GM12878 (cell line): Measurements from ENCODE around the gene TNFSF12. TPM values are rescaled to one million over a fixed set of nuclear protein-coding genes. Genes with fewer than 3 reads are reported as not detected.

Source experiments
- ATAC-seq: fragments of 200-7000 bp; cut with Tn5 transposase; 3 replicates; pipeline ENCODE4 v1.9.1; 2020; ENCODE audit warnings: mild to moderate bottlenecking, moderate library complexity
- BruUV-seq: library from RNA; stranded (reverse); fragments of 400-500 nt; replicated peaks from 2 replicates; lab custom pipeline; 2021; lab: Mats Ljungman, UMichigan
- CTCF ChIA-PET: fragments of 300-600 bp; sonication (Branson Sonifier 250); formaldehyde crosslinking; extraction: SDS; loops from one replicate; lab custom pipeline; 2021; ENCODE audit warnings: inconsistent platforms; lab: Yijun Ruan, JAX
- POLR2A ChIA-PET: fragments of 350-600 bp; formaldehyde crosslinking; extraction: SDS; loops from one replicate; lab custom pipeline; 2021; ENCODE audit warnings: inconsistent platforms; lab: Charles Lee
- RAD21 ChIA-PET: fragments of 300-600 bp; sonication (Branson Sonifier 250); formaldehyde crosslinking; loops from one replicate; lab custom pipeline; 2023; ENCODE audit warnings: antibody characterized with exemption; ENCODE audit not compliant: unreplicated experiment; lab: Charles Lee
- SMC1A ChIA-PET: fragments of 300-600 bp; sonication (Branson Sonifier 250); formaldehyde crosslinking; loops from one replicate; lab custom pipeline; 2023; ENCODE audit not compliant: unreplicated experiment, uncharacterized antibody; lab: Charles Lee
- DNase-seq: peaks from one replicate; pipeline ENCODE4 v3.0.0-alpha.2; 2011; ENCODE audit warnings: low read depth, low spot score
- FAIRE-seq: peaks from 3 replicates; lab custom pipeline; 2011; peaks lifted over from hg19 to GRCh38; lab: Jason Lieb, UNC
- H2AFZ ChIP-seq: 2 replicates; pipeline ENCODE4 v1.6.0; 2011; ENCODE audit warnings: low read depth, low read length, control low read depth; ENCODE audit not compliant: control insufficient read depth
- H3K27ac ChIP-seq: 2 replicates; pipeline ENCODE4 v1.5.1; 2011; ENCODE audit warnings: control low read depth; ENCODE audit not compliant: control insufficient read depth, insufficient read depth
- H3K27me3 ChIP-seq, 2 experiments: replicated peaks in 1 of 2; 2 replicates each; pipeline versions ENCODE4 v1.6.0 to v1.6.1; 2011; ENCODE audit warnings: low read length in 1 of 2; ENCODE audit not compliant: control insufficient read depth in 2 of 2, insufficient read depth in 2 of 2
- H3K36me3 ChIP-seq, 2 experiments: 2 replicates each; pipeline ENCODE4 v1.5.1; 2011; ENCODE audit warnings: low read length in 1 of 2; ENCODE audit not compliant: control insufficient read depth in 2 of 2, insufficient read depth in 2 of 2
- H3K4me1 ChIP-seq: 2 replicates; pipeline ENCODE4 v1.6.1; 2011; ENCODE audit warnings: mild to moderate bottlenecking, low read length, moderate library complexity, mixed read lengths; ENCODE audit not compliant: control insufficient read depth, insufficient read depth
- H3K4me2 ChIP-seq: 2 replicates; pipeline ENCODE4 v1.6.0; 2011; ENCODE audit warnings: control low read depth; ENCODE audit not compliant: control insufficient read depth, insufficient read depth
- H3K4me3 ChIP-seq: fragments of 200-600 bp; sonication (generic); 2 replicates; pipeline ENCODE4 v1.5.1; 2016
- H3K79me2 ChIP-seq: 2 replicates; pipeline ENCODE4 v1.6.0; 2011; ENCODE audit warnings: low read length; ENCODE audit not compliant: control insufficient read depth, insufficient read depth
- H3K9ac ChIP-seq: 2 replicates; pipeline ENCODE4 v1.8.0; 2011; ENCODE audit warnings: low read length, control low read depth, mixed read lengths; ENCODE audit not compliant: control insufficient read depth, insufficient read depth
- H3K9me3 ChIP-seq: replicated peaks from 3 replicates; pipeline ENCODE4 v1.5.1; 2011; ENCODE audit warnings: mild to moderate bottlenecking, low read length; ENCODE audit not compliant: control insufficient read depth, insufficient read depth
- H4K20me1 ChIP-seq: 2 replicates; pipeline ENCODE4 v1.6.0; 2011; ENCODE audit not compliant: control insufficient read depth, insufficient read depth
- BCL3 ChIP-seq: IDR thresholded peaks from 2 replicates; pipeline ENCODE4 v1.6.1; 2011; ENCODE audit warnings: borderline replicate concordance, low read depth, mild to moderate bottlenecking, moderate library complexity, low read length; ENCODE audit not compliant: insufficient read depth, poor library complexity, severe bottlenecking
- DPF2 ChIP-seq: fragments of 450-650 bp; IDR thresholded peaks from 2 replicates; pipeline ENCODE4 v1.6.1; 2017; ENCODE audit warnings: mild to moderate bottlenecking
- JUND ChIP-seq: IDR thresholded peaks from 2 replicates; pipeline ENCODE4 v1.6.1; 2012; ENCODE audit warnings: low read depth, mild to moderate bottlenecking, low read length, improper control_type of control experiment, moderate library complexity
- MYB ChIP-seq: fragments of 150-350 bp; IDR thresholded peaks from 2 replicates; pipeline ENCODE4 v1.6.1; 2014; ENCODE audit warnings: mild to moderate bottlenecking, low read depth, low read length, borderline replicate concordance
- PRDM15 ChIP-seq: fragments of 450-650 bp; formaldehyde crosslinking; IDR thresholded peaks from 2 replicates; pipeline ENCODE4 v1.4.0; 2020; ENCODE audit warnings: mild to moderate bottlenecking, moderate library complexity
- RAD51 ChIP-seq: fragments of 450-650 bp; IDR thresholded peaks from 2 replicates; pipeline ENCODE4 v1.6.1; 2016; ENCODE audit warnings: moderate library complexity, mild to moderate bottlenecking, inconsistent platforms
- SREBF1 ChIP-seq: IDR thresholded peaks from 2 replicates; pipeline ENCODE4 v1.6.1; 2012; ENCODE audit warnings: mild to moderate bottlenecking, low read length
- SRF ChIP-seq, 2 experiments: IDR thresholded peaks; 2 replicates each; pipeline ENCODE4 v1.6.1; 2011; ENCODE audit warnings: low read depth in 2 of 2, low read length in 2 of 2, mild to moderate bottlenecking in 1 of 2, moderate library complexity in 1 of 2
- SUZ12 ChIP-seq: fragments of 200-600 bp; sonication (generic); IDR thresholded peaks from one replicate; pipeline ENCODE4 v1.6.1; 2018; ENCODE audit warnings: antibody characterized with exemption, mild to moderate bottlenecking; ENCODE audit not compliant: unreplicated experiment
- TCF3 ChIP-seq: IDR thresholded peaks from 2 replicates; pipeline ENCODE4 v1.6.1; 2012; ENCODE audit warnings: low read depth, mild to moderate bottlenecking, low read length, borderline replicate concordance; ENCODE audit not compliant: insufficient read depth
- YBX1 ChIP-seq: fragments of 450-650 bp; IDR thresholded peaks from 2 replicates; pipeline ENCODE4 v1.6.1; 2016; ENCODE audit warnings: antibody characterized with exemption
- WGBS: methylation state at CpG from one replicate; pipeline ENCODE4 v1.1.6; 2016; ENCODE audit warnings: low lambda C conversion rate; ENCODE audit not compliant: insufficient replicate concordance, insufficient coverage; ENCODE audit errors: missing lambda C conversion rate; 5-methylcytosine and 5-hydroxymethylcytosine counted together
- in situ Hi-C: fragments of 300-500 bp; cut with MboI; formaldehyde crosslinking; loops from 9 replicates; pipeline ENCODE4 v1.14.3; 2018; ENCODE audit warnings: mixed read lengths
- intact Hi-C: fragments of 100-400 bp; cut with micrococcal nuclease; formaldehyde crosslinking; loops from one replicate; pipeline ENCODE4 v1.14.2; 2022; ENCODE audit not compliant: unreplicated experiment
- polyA plus RNA-seq, 11 experiments: library from polyadenylated mRNA; depleted of rRNA in 4 of 11; unstranded in 6 of 11; stranded (reverse) in 5 of 11; fragments of >200 nt; fragmentation: Nextera tagmentation in 4 of 11; fragmentation: Illumina TruSeq in 1 of 11; extraction: Ambion mirVana in 4 of 11; extraction: Trizol in 1 of 11; gene quantifications; 1 replicate in 1 of 11; 2 replicates in 10 of 11; pipeline versions ENCODE4 v1.2.1 to v1.2.3, GENCODE V29; 2011 to 2016; ENCODE audit warnings: inconsistent platforms in 2 of 11, missing spikeins in 2 of 11, low read depth in 1 of 11
- total RNA-seq, 4 experiments: library from RNA; depleted of rRNA in 3 of 4; stranded (reverse); fragments of >200 nt in 3 of 4; fragmentation: Illumina TruSeq in 1 of 4; extraction: Trizol in 1 of 4; gene quantifications; 2 replicates each; pipeline versions ENCODE4 v1.2.1 to v1.2.3, GENCODE V29; 2013 to 2021
- TF ChIP-seq, protein P1 (sequence below): fragments of 450-650 bp; formaldehyde crosslinking; IDR thresholded peaks from 2 replicates; pipeline ENCODE4 v1.5.0; 2022; ENCODE audit warnings: mild to moderate bottlenecking, missing genetic modification characterization

Gene TNFSF12
- total and polyA plus RNA-seq, 10 of the 15 experiments (the other 5 are each of a cell fraction or from before 2014, with no cell fraction given) = 0.32 to 7.0 (median 2.6) TPM

- H3K4me3 ChIP-seq = no peak overlapping the region
- WGBS = 85% methylated on average over 5 of the region's 5 CpGs
- peaks cover 8% of the 10 kb centered on the region; the same call in 1 of the 2 replicates for H4K20me1 ChIP-seq
- ATAC-seq (no peak), DNase-seq (no peak), FAIRE-seq (no peak)
- peaks cover 4% of the 10 kb centered on the region for H3K4me1 ChIP-seq
- in situ Hi-C loops (loop anchor here (25.0 kb wide), 1 partner anchor 532 kb away; the partner anchor contains the start of genes SLC16A11 and SLC16A13), intact Hi-C loops (no loop called here)
- H3K4me2 ChIP-seq = no peak overlapping the region
- H3K36me3 ChIP-seq = peaks cover 20 to 33% of the 10 kb centered on the region in 2 experiments
- no peak overlapping the region for H2AFZ ChIP-seq
- peaks cover 37% of the 10 kb centered on the region for H3K79me2 ChIP-seq
- no peaks in the 10 kb centered on the region for H3K9me3 ChIP-seq
- no peaks in the 10 kb centered on the region for H3K27me3 ChIP-seq
- CTCF ChIA-PET = interaction anchor here (0.7 to 2.9 kb wide), 3 partner anchors 9 to 56 kb away, joined by 3 to 14 read pairs (median 4); partner anchors contain the start of gene SENP3
- no TSS peak for BruUV-seq
- POLR2A ChIA-PET = interaction anchor here (0.5 to 1.8 kb wide), 3 partner anchors 10 to 264 kb away, joined by 4 to 5 read pairs (median 5); partner anchors contain the start of genes CD68 and MPDU1
- RAD21 ChIA-PET = interaction anchor here (1.0 kb wide), 1 partner anchor 20 kb away, joined by 3 read pairs; no protein-coding TSS in a partner anchor
- H3K27ac ChIP-seq = no peak overlapping the region
- SMC1A ChIA-PET = interaction anchor here (1.4 kb wide), 1 partner anchor 9 kb away, joined by 4 read pairs; no protein-coding TSS in a partner anchor
- no peak overlapping the region for H3K9ac ChIP-seq
- TF ChIP-seq SUZ12 (no peak), YBX1 (no peak), BCL3 (no peak), MYB (no peak), TCF3 (no peak), JUND (no peak), PRDM15 (no peak), RAD51 (no peak), SREBF1 (no peak), DPF2 (no peak), SRF (IDR thresholded peaks at IDR 0.05; ENCODE audit: low read depth in 2 of 2, low read length in 2 of 2) (no peak)
- TF ChIP-seq, protein P1, sequence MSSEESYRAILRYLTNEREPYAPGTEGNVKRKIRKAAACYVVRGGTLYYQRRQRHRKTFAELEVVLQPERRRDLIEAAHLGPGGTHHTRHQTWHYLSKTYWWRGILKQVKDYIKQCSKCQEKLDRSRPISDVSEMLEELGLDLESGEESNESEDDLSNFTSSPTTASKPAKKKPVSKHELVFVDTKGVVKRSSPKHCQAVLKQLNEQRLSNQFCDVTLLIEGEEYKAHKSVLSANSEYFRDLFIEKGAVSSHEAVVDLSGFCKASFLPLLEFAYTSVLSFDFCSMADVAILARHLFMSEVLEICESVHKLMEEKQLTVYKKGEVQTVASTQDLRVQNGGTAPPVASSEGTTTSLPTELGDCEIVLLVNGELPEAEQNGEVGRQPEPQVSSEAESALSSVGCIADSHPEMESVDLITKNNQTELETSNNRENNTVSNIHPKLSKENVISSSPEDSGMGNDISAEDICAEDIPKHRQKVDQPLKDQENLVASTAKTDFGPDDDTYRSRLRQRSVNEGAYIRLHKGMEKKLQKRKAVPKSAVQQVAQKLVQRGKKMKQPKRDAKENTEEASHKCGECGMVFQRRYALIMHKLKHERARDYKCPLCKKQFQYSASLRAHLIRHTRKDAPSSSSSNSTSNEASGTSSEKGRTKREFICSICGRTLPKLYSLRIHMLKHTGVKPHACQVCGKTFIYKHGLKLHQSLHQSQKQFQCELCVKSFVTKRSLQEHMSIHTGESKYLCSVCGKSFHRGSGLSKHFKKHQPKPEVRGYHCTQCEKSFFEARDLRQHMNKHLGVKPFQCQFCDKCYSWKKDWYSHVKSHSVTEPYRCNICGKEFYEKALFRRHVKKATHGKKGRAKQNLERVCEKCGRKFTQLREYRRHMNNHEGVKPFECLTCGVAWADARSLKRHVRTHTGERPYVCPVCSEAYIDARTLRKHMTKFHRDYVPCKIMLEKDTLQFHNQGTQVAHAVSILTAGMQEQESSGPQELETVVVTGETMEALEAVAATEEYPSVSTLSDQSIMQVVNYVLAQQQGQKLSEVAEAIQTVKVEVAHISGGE (CRISPR knock-in tag) = no peak
Measured at GRCh38 chr17:7569571-7569970, 20.7 kb downstream of the TNFSF12 start.
